ENCODE measurements around the gene ABCF1.

ABCF1 gene

GRCh38 chr6:30557683-30557981 lies 13.6 kb upstream of the ABCF1 start:
- H2AFZ ChIP-seq (ENCODE audit: low read length) = peak overlapping the region; percentile 92; the same call in 1 of the 2 replicates
- H3K36me3 ChIP-seq (replicated peaks; ENCODE audit: insufficient read depth, low read length) = no peaks in the 10 kb centered on the region; the same call in 1 of the 2 replicates
- peaks cover 15% of the 10 kb centered on the region for H3F3A ChIP-seq (ENCODE audit: insufficient read depth, low read length)
- no peaks in the 10 kb centered on the region for H3K27me3 ChIP-seq (replicated peaks; ENCODE audit: insufficient read depth, low read length)
- H3K9me3 ChIP-seq (replicated peaks; ENCODE audit: insufficient read depth, low read length) = no peaks in the 10 kb centered on the region
- no peak for DNase-seq
- H3K9me2 ChIP-seq (replicated peaks; ENCODE audit: insufficient read depth, low read length) = no peaks in the 10 kb centered on the region
- H3K27ac ChIP-seq (ENCODE audit: low read length) = peak overlapping the region; percentile 93
- peak overlapping the region; percentile 97 for H3K9ac ChIP-seq (ENCODE audit: low read length)
- H3K4me3 ChIP-seq (ENCODE audit: low read length) = peak overlapping the region; percentile 96
- peaks cover 36% of the 10 kb centered on the region for H3K79me2 ChIP-seq (ENCODE audit: low read length)
- H3K4me1 ChIP-seq (ENCODE audit: low read length) = peaks cover 13% of the 10 kb centered on the region
- no peak for TF ChIP-seq EZH2 (optimal IDR thresholded peaks at IDR 0.05; ENCODE audit: low read depth, low read length)
- no peak for TF ChIP-seq EZH2phosphoT487 (IDR thresholded peaks at IDR 0.05; ENCODE audit: low read length)
- TF ChIP-seq CTCF (IDR thresholded peaks at IDR 0.05; ENCODE audit: low read length) = no peak
- peak overlapping the region; percentile 93 for H3K4me2 ChIP-seq (ENCODE audit: low read depth, low read length)
- H4K20me1 ChIP-seq (ENCODE audit: insufficient read depth, low read length) = no peaks in the 10 kb centered on the region

GRCh38 chr6:30560930-30561329 lies 10.3 kb upstream of the ABCF1 start:
- H2AFZ ChIP-seq (ENCODE audit: low read length) = no peak overlapping the region
- TF ChIP-seq EZH2 (optimal IDR thresholded peaks at IDR 0.05; ENCODE audit: low read depth, low read length) = no peak
- no peak for TF ChIP-seq EZH2phosphoT487 (IDR thresholded peaks at IDR 0.05; ENCODE audit: low read length)
- TF ChIP-seq CTCF (IDR thresholded peaks at IDR 0.05; ENCODE audit: low read length) = no peak
- H3K9me3 ChIP-seq (replicated peaks; ENCODE audit: insufficient read depth, low read length) = no peaks in the 10 kb centered on the region
- H3K27ac ChIP-seq (ENCODE audit: low read length) = no peak overlapping the region
- H3K4me3 ChIP-seq (ENCODE audit: low read length) = no peak overlapping the region
- peaks cover 26% of the 10 kb centered on the region for H3K79me2 ChIP-seq (ENCODE audit: low read length)
- peaks cover 8% of the 10 kb centered on the region for H3K4me1 ChIP-seq (ENCODE audit: low read length)
- peaks cover 10% of the 10 kb centered on the region for H3F3A ChIP-seq (ENCODE audit: insufficient read depth, low read length)
- H3K9ac ChIP-seq (ENCODE audit: low read length) = no peak overlapping the region
- H3K27me3 ChIP-seq (replicated peaks; ENCODE audit: insufficient read depth, low read length) = no peaks in the 10 kb centered on the region
- no peaks in the 10 kb centered on the region; the same call in 1 of the 2 replicates for H3K36me3 ChIP-seq (replicated peaks; ENCODE audit: insufficient read depth, low read length)
- H3K9me2 ChIP-seq (replicated peaks; ENCODE audit: insufficient read depth, low read length) = no peaks in the 10 kb centered on the region
- H3K4me2 ChIP-seq (ENCODE audit: low read depth, low read length) = no peak overlapping the region
- DNase-seq = no peak
- no peaks in the 10 kb centered on the region for H4K20me1 ChIP-seq (ENCODE audit: insufficient read depth, low read length)

- Histone ChIP-seq H3K4me1 (ENCODE audit: low read length) (peaks cover 8% of the 10 kb centered on the region), H4K20me1 (ENCODE audit: insufficient read depth, low read length) (no peaks in the 10 kb centered on the region), H3K36me3 (replicated peaks; ENCODE audit: insufficient read depth, low read length) (no peaks in the 10 kb centered on the region; the same call in 1 of the 2 replicates), H3K4me2 (ENCODE audit: low read depth, low read length) (no peak overlapping the region), H3K9ac (ENCODE audit: low read length) (no peak overlapping the region), H3K4me3 (ENCODE audit: low read length) (no peak overlapping the region), H3K79me2 (ENCODE audit: low read length) (peaks cover 19% of the 10 kb centered on the region), H3K9me2 (replicated peaks; ENCODE audit: insufficient read depth, low read length) (no peaks in the 10 kb centered on the region), H3K27ac (ENCODE audit: low read length) (no peak overlapping the region), H3F3A (ENCODE audit: insufficient read depth, low read length) (0 out of 2 replicates have a peak, but pooled peaks cover 5% of the 10 kb centered on the region), H3K9me3 (replicated peaks; ENCODE audit: insufficient read depth, low read length) (no peaks in the 10 kb centered on the region), H2AFZ (ENCODE audit: low read length) (no peak overlapping the region), H3K27me3 (replicated peaks; ENCODE audit: insufficient read depth, low read length) (no peaks in the 10 kb centered on the region)
- DNase-seq = no peak
- TF ChIP-seq EZH2 (optimal IDR thresholded peaks at IDR 0.05; ENCODE audit: low read depth, low read length) (no peak), EZH2phosphoT487 (IDR thresholded peaks at IDR 0.05; ENCODE audit: low read length) (no peak), CTCF (IDR thresholded peaks at IDR 0.05; ENCODE audit: low read length) (no peak)
These were observed 8.5 kb upstream of the ABCF1 start for GRCh38 chr6:30562470-30563425.

All from MM.1S (cell line).